Endodermal cell (in vitro differentiated cells): ENCODE measurements around the gene WSCD2. TPM values are rescaled to one million over a fixed set of nuclear protein-coding genes. Genes with fewer than 3 reads are reported as not detected.

Experiments used
- DNase-seq: peaks from one replicate; pipeline ENCODE4 v3.0.0-alpha.2; 2017
- H3K27ac ChIP-seq: 2 replicates; pipeline ENCODE4 v1.5.1; 2013; ENCODE audit warnings: mild to moderate bottlenecking, low read depth, low read length, moderate library complexity
- H3K27me3 ChIP-seq: 2 replicates; pipeline ENCODE4 v1.6.1; 2013; ENCODE audit warnings: mild to moderate bottlenecking, low read length, moderate library complexity; ENCODE audit not compliant: insufficient read depth, control insufficient read depth, poor library complexity, severe bottlenecking
- H3K36me3 ChIP-seq: 2 replicates; pipeline ENCODE4 v1.7.0; 2013; ENCODE audit warnings: mild to moderate bottlenecking, low read length, moderate library complexity; ENCODE audit not compliant: control insufficient read depth, insufficient read depth
- H3K4me1 ChIP-seq: one replicate; pipeline ENCODE4 v1.7.0; 2013; ENCODE audit warnings: low read length; ENCODE audit not compliant: control insufficient read depth, insufficient read depth
- H3K4me3 ChIP-seq: 2 replicates; pipeline ENCODE4 v1.5.1; 2013; ENCODE audit warnings: mild to moderate bottlenecking, low read length, moderate library complexity
- H3K9ac ChIP-seq: 2 replicates; pipeline ENCODE4 v1.6.1; 2013; ENCODE audit warnings: mild to moderate bottlenecking, low read length, moderate library complexity; ENCODE audit not compliant: poor library complexity, severe bottlenecking; ENCODE audit errors: extremely low read depth
- H3K9me3 ChIP-seq: 2 replicates; pipeline ENCODE4 v1.6.1; 2013; ENCODE audit warnings: mild to moderate bottlenecking, low read length, moderate library complexity; ENCODE audit not compliant: control insufficient read depth
- H3K27ac Mint-ChIP-seq: 2 replicates; pipeline ENCODE4 v1.8.0; 2020; ENCODE audit warnings: mixed read lengths
- H3K27me3 Mint-ChIP-seq: 2 replicates; pipeline ENCODE4 v1.8.0; 2021; ENCODE audit warnings: mild to moderate bottlenecking, mixed read lengths; ENCODE audit not compliant: insufficient read depth
- H3K36me3 Mint-ChIP-seq: 2 replicates; pipeline ENCODE4 v1.8.0; 2020; ENCODE audit warnings: low read depth, mixed read lengths
- H3K4me1 Mint-ChIP-seq: 2 replicates; pipeline ENCODE4 v1.8.0; 2020; ENCODE audit warnings: mixed read lengths
- H3K4me3 Mint-ChIP-seq: 2 replicates; pipeline ENCODE4 v1.8.0; 2020; ENCODE audit warnings: mild to moderate bottlenecking, moderate library complexity, mixed read lengths
- H3K9me3 Mint-ChIP-seq: 2 replicates; pipeline ENCODE4 v1.8.0; 2020; ENCODE audit warnings: mild to moderate bottlenecking, mixed read lengths
- WGBS, 2 experiments: methylation state at CpG; one replicate each; pipeline versions ENCODE4 v1.1.5 to v1.1.7; 2013; ENCODE audit warnings: missing lambda C conversion rate in 2 of 2, mixed read lengths in 1 of 2; ENCODE audit not compliant: insufficient coverage in 1 of 2, insufficient read length in 1 of 2; 5-methylcytosine and 5-hydroxymethylcytosine counted together
- total RNA-seq, 2 donors: library from RNA; stranded (reverse); fragmentation: NEBNext Ultra II Directional in 1 of 2; extraction: Animal tissue kit (Norgen Biotek cat#: 25700) in 1 of 2; gene quantifications; 2 replicates in 1 of 2; 3 replicates in 1 of 2; pipeline ENCODE4 v1.2.1, GENCODE V29; 2021
- TF ChIP-seq, protein P1 (sequence below): fragments of 200-600 bp; sonication (generic); conservative IDR thresholded peaks from 2 replicates; pipeline ENCODE4 v1.5.0; 2021; ENCODE audit warnings: antibody characterized with exemption, mild to moderate bottlenecking

Gene WSCD2
- total RNA-seq, 2 donors from 2014 or later, result 0.80 to 1.3 TPM

GRCh38 chr12:108116699-108117098 is 12.4 kb upstream of the WSCD2 start:
- no peaks in the 10 kb centered on the region for H3K27me3 ChIP-seq
- no peaks in the 10 kb centered on the region for H3K9me3 Mint-ChIP-seq
- no peak overlapping the region for H3K27ac ChIP-seq
- H3K4me3 ChIP-seq, result no peak overlapping the region
- peaks cover 2% of the 10 kb centered on the region for H3K27me3 Mint-ChIP-seq
- WGBS, 2 experiments, result 100% methylated on average over 1 of the region's 1 CpG; no CpG with 5 or more reads in 1 of the 2 experiments
- H3K4me3 Mint-ChIP-seq, result no peak overlapping the region
- no peaks in the 10 kb centered on the region for H3K36me3 ChIP-seq
- no peaks in the 10 kb centered on the region for H3K9me3 ChIP-seq
- TF ChIP-seq, protein P1, sequence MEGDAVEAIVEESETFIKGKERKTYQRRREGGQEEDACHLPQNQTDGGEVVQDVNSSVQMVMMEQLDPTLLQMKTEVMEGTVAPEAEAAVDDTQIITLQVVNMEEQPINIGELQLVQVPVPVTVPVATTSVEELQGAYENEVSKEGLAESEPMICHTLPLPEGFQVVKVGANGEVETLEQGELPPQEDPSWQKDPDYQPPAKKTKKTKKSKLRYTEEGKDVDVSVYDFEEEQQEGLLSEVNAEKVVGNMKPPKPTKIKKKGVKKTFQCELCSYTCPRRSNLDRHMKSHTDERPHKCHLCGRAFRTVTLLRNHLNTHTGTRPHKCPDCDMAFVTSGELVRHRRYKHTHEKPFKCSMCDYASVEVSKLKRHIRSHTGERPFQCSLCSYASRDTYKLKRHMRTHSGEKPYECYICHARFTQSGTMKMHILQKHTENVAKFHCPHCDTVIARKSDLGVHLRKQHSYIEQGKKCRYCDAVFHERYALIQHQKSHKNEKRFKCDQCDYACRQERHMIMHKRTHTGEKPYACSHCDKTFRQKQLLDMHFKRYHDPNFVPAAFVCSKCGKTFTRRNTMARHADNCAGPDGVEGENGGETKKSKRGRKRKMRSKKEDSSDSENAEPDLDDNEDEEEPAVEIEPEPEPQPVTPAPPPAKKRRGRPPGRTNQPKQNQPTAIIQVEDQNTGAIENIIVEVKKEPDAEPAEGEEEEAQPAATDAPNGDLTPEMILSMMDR, result no peak
- peaks cover 24% of the 10 kb centered on the region for H3K4me1 Mint-ChIP-seq
- H3K36me3 Mint-ChIP-seq, result no peaks in the 10 kb centered on the region
- DNase-seq, result no peak
- peaks cover 10% of the 10 kb centered on the region for H3K4me1 ChIP-seq
- no peak overlapping the region for H3K27ac Mint-ChIP-seq
- no peak overlapping the region for H3K9ac ChIP-seq

GRCh38 chr12:108117163-108117849 is 11.8 kb upstream of the WSCD2 start:
- H3K27ac ChIP-seq, result no peak overlapping the region
- no peaks in the 10 kb centered on the region for H3K36me3 ChIP-seq
- no peak overlapping the region for H3K4me3 Mint-ChIP-seq
- H3K4me1 Mint-ChIP-seq, result peaks cover 21% of the 10 kb centered on the region
- 89% methylated on average over 4 to 6 of the region's 6 CpGs for WGBS, 2 experiments
- H3K9me3 Mint-ChIP-seq, result no peaks in the 10 kb centered on the region
- no peaks in the 10 kb centered on the region for H3K27me3 ChIP-seq
- DNase-seq, result peak; percentile 76
- H3K9ac ChIP-seq, result no peak overlapping the region
- peaks cover 2% of the 10 kb centered on the region for H3K27me3 Mint-ChIP-seq
- peaks cover 10% of the 10 kb centered on the region for H3K4me1 ChIP-seq
- TF ChIP-seq, protein P1, result no peak
- no peaks in the 10 kb centered on the region for H3K36me3 Mint-ChIP-seq
- H3K27ac Mint-ChIP-seq, result no peak overlapping the region
- no peak overlapping the region for H3K4me3 ChIP-seq
- no peaks in the 10 kb centered on the region for H3K9me3 ChIP-seq

DNA sequence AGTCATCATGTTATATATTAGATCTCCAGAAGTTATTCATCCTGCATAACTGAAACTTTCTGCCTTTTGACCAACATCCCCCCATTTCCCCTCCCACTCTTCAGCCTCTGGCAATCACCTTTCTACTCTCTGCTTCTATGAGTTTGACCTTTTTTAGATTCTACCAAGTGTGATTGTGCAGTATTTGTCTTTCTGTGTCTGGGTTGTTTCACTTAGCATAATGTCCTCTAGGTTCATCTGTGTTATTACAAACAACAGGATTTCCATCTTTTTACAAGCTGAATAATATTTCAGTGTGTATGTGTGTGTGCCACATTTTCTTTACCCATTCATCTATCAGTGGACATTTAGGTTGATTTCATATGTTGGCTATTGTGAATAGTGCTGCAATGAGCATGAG is 11.2 kb upstream of the WSCD2 start:
- no peak overlapping the region for H3K27ac ChIP-seq
- Mint-ChIP-seq H3K4me1 (peaks cover 15% of the 10 kb centered on the region), H3K4me3 (no peak overlapping the region), H3K27me3 (peaks cover 4% of the 10 kb centered on the region), H3K27ac (no peak overlapping the region), H3K36me3 (no peaks in the 10 kb centered on the region), H3K9me3 (no peaks in the 10 kb centered on the region)
- H3K9me3 ChIP-seq, result no peaks in the 10 kb centered on the region
- TF ChIP-seq, protein P1, result no peak
- H3K36me3 ChIP-seq, result no peaks in the 10 kb centered on the region
- peaks cover 7% of the 10 kb centered on the region for H3K4me1 ChIP-seq
- no peak for DNase-seq
- H3K9ac ChIP-seq, result no peak overlapping the region
- H3K4me3 ChIP-seq, result no peak overlapping the region
- no peaks in the 10 kb centered on the region for H3K27me3 ChIP-seq
